Measurements from ENCODE around the gene CDH20.

CDH20 gene

GRCh38 chr18:61333271-61333745, at the start of gene CDH20:
CDH20 (plus strand) TSS chr18:61333430.
- no peak for DNase-seq

GRCh38 chr18:61284039-61284438, 49.2 kb upstream of the CDH20 start:
- no peak for DNase-seq

- DNase-seq, result no peak
Observed at GRCh38 chr18:61285777-61286176, 47.5 kb upstream of the CDH20 start.

DNA sequence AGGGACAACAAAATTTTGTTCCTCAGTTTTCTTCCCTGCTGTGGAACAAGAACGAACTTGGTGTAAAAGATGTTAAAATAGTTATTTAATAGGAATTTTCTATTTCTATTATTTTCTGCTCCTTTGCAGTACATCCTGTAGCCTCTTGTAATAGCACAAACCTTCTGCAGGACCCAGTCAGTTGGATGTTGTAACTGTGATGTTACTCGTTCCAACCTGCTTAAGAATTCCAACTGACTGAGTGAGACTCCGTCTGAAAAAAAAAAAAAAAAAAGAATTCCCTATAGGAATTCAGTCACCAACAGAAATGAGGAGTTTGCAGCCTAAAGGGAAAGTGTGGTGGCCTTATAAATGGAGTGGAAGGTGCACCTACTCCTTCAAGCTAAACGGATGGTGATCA, 46.4 kb upstream of the CDH20 start:
- no peak for DNase-seq

GRCh38 chr18:61290616-61291015, 42.6 kb upstream of the CDH20 start:
- no peak for DNase-seq

DNA sequence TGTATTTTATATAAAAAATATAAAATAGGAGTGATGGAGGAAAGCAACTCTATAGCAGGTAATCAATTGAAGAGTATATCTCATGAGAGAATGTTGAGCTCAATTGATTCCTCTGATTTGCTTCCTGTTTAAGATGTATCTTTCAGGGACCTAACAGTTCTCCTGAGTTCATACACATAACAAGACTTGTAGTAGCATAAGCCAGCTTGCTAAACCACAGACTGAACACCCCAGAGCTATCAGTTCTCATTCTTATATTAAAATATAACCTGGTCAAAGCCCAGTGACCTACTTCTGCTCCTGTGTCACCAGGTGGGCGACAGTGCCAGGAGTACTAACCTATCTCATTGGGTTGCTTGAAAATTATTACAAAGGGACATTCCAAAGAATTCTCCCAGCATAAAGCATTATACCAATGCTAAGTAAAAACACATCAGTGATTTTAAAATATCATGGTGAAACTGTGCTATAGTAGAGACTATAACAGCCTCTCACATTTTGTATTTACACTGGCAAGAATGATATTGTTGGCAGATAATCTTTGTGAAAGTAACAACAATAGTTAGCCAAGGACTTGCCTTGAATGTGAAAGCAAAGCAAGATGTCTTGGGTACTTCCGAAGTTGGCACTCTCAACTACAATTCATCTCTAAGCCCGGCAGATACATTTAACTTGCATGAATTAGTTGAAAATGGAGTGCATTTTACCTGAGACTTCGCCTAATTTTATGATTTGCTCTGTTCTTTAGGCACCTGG, 40.8 kb upstream of the CDH20 start:
- no peak for DNase-seq

- DNase-seq, result no peak
Observed at GRCh38 chr18:61295153-61295552, 38.1 kb upstream of the CDH20 start.

- no peak for DNase-seq
Observed at GRCh38 chr18:61308004-61308403, 25.2 kb upstream of the CDH20 start.

GRCh38 chr18:61308795-61309393, 24.3 kb upstream of the CDH20 start:
- no peak for DNase-seq

DNA sequence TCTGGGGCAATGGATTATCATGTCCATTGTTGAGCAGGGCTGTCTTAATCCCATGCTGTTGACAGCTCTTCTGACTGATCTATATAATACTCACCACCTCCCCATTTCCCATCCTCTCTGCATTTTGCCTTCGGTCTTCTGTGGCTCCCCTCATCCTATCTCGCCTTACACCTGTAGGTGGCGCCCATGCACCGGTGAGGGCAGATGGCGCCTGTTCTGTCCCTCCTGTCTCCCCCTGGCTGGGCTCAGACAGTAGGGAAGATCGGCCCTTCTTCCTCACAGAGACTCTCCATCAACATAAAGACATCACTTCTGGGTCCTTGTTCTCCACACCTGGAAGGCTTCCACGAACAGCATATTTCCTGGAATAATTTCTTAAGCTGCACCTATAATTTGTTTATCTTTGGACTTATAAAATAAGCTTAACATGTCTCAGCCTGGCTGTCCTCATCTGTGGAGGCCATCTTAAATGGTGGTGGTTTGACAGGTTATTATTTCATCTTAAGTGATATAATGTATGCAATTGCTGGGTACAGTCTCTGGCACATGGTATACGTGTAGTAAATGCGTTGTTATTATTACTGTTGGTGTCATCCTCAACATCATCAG, 10.9 kb upstream of the CDH20 start:
- peak; percentile 5 for DNase-seq

DNA sequence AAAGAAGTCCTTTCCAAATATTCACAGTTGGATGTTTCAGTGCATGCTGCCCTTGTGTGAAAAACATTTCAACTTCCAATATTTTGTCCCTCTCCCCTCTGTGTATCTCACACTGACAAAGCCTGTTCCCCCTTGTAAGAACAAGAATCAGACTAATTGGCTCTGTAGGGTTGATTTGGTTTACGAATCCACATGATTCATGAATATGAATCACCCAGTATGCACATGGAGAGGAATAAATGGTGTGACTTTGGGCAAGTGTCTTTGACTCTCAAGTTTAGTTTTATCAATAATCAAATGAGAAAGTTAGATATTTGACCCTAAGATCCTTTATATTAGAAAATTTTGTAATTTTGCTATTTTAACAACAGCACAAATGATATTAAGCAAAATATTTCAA, 9.3 kb upstream of the CDH20 start:
- DNase-seq, result no peak

GRCh38 chr18:61326407-61326806, 6.8 kb upstream of the CDH20 start:
- no peak for DNase-seq

DNA sequence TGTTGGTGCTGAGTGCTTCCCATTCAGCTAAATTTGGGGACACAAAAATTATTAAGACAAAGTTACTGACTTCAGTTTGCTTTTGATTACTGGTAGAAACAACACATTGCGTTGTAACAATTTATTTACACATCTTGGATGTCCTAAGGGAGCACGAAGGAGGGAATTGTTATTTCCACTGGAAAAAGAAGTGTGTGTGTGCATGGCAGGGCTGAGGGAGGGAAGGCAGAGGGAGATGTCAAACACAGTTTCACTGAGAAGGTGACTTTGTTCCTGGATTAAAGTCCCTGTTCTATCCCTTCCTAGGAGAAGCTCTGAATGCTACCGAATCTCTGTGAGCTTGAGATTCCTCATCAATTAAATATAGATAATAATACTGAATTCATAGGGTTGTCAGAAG, 3.8 kb upstream of the CDH20 start:
- no peak for DNase-seq

- DNase-seq, result no peak
Observed at GRCh38 chr18:61331051-61331450, 2.2 kb upstream of the CDH20 start.

- DNase-seq, result no peak
Observed at GRCh38 chr18:61333746-61334490, 688 bp downstream of the CDH20 start.

GRCh38 chr18:61334491-61334850, 1.2 kb downstream of the CDH20 start:
- DNase-seq, result no peak

- no peak for DNase-seq
Observed at GRCh38 chr18:61334951-61335683, 1.9 kb downstream of the CDH20 start.

- no peak for DNase-seq
Observed at GRCh38 chr18:61335684-61336555, 2.7 kb downstream of the CDH20 start.

DNA sequence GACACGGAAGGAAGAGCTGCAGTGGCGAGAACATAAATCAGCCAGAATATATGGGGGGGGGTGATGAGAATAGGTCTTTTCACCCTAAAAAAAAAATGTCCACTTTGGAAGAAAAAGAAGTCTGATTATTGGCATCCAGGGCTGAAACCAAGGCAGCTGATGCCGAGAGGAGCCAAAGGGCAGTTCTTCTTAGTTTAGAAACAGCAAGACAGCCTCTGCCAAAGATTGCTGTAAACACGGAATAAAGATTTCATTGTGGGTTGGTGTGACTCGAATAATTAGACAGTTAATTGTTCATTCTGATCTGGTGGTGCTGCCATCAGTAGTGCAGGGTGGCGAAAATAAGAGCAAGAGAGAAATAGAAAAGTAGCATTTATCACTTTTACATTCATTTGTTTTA, 3.5 kb downstream of the CDH20 start:
- no peak for DNase-seq

GRCh38 chr18:61337527-61337926, 4.3 kb downstream of the CDH20 start:
- DNase-seq, result no peak

- no peak for DNase-seq
Observed at GRCh38 chr18:61340148-61340547, 6.9 kb downstream of the CDH20 start.

- no peak for DNase-seq
Observed at GRCh38 chr18:61348230-61348629, 15.0 kb downstream of the CDH20 start.
